ENCODE data around the gene GMPR.

Gene GMPR

GRCh38 chr6:16314296-16314695 is 75.9 kb downstream of the GMPR start:
- DNase-seq (ENCODE audit: extremely low read depth, low read depth): no peak
- TF ChIP-seq CTCF (IDR thresholded peaks at IDR 0.05; ENCODE audit: low read depth, low read length): no peak

DNA sequence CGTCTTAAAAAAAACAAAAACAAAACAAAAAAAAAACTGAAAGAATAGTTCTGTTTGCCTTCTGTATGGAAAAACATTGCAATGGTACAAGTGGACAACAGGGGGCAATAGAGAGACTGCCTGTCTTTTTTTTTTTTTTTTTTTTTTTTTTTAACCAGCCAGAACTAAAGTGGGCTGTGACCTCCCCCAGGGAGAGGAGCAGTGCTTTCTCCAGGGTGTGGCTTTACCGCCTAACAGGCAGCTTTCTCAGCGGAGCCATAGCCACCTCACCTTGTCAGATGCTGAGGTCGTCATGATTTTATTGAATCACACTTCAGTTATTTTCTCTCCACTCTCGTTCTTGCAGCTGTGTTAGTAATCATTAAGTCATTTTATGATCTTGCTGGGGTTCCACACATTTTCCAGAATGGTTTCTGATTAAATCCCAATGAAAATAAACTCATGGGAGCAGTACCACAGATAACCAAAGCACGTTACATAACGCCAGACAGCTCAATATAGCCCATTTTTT is 78.4 kb downstream of the GMPR start:
- peak; percentile 79 for TF ChIP-seq CTCF (IDR thresholded peaks at IDR 0.05; ENCODE audit: low read depth, low read length)
- no peak for DNase-seq (ENCODE audit: extremely low read depth, low read depth)

DNA sequence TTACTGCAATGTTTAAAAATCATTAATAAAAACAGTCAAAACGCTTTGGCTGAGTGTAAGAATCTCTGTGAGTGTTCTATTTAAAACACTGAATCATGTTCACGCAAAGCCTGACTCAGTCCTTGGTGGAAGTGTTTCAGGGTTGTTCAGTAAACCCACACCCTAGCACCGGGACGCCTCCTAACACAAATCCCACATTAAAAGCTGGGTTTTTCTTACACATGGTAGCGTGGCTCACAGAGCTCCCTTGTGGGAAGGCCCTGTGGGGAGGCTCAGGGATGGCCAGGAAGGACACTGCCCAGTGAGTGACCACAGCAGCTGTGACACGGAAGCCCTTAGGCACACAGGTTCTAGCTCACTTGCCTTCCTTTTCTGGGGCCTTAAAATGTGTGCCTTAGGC is 80.2 kb downstream of the GMPR start:
- no peak for TF ChIP-seq CTCF (IDR thresholded peaks at IDR 0.05; ENCODE audit: low read depth, low read length)
- DNase-seq (ENCODE audit: extremely low read depth, low read depth): peak; percentile 34

DNA sequence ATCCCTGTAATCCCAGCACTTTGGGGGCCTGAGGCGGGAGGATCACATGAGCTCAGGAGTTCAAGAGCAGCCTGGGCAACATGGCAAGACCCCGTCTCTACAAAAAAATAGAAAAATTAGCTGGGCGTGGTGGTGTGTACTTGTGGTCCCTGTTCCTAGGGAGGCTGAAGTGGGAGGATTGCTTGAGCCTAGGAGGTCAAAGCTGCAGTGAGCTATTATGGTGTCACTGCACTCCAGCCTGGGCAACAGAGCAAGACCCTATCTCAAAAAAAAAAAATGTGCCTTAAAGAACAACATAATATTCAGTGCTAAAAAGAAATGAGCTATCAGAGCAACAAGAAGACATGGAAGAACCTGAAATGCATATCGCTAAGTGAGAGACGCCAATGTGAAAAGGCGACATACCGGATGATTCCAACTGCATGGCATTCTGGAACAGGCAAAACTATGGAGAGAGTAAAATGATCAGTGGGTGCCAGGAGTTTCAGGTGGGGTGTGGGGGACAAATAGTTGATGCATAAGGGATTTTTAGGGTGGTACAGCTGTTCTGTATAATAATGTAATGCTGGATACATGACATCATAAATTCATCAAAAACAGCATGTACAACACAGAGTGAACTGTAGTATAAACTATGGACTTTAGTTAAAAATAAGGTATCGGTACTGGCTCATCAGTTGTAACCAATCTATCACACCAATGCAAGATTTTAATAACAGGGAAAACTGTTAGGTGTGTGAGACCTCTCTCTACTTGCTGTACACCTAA is 80.8 kb downstream of the GMPR start:
- no peak for DNase-seq (ENCODE audit: extremely low read depth, low read depth)
- TF ChIP-seq CTCF (IDR thresholded peaks at IDR 0.05; ENCODE audit: low read depth, low read length): no peak

DNA sequence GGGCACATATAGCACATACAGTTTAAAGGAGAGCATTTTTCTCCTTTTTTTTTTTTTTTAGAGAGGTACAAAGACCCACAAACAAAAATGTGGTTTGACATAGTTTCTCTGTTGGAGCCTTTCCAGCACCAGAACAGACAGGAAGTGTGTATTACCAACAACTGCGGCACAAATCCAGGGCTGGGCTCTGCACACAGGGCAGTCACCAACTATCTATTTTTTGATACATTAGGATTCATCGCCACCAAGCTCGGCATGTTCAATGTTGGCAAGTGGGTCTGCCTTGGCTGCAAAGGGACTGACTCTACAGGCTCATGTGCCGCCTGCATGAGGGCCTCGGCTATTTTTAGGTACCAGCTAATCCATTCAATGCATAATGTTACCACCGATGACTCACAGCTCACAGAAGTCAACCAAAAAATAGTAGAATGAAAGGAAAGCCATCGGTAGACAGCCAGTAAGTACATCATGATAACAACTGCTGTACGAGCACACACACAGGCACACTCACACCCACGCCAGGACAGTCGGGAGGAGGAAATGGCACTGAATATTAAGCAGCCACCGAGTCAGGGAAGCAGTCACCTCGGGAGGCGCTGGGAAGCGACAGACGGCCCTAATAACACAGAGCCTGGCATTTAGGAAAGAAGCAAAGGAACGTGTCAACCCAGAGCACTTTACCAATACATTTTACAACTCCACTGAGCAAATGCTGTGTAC is 81.6 kb downstream of the GMPR start:
- DNase-seq (ENCODE audit: extremely low read depth, low read depth): peak; percentile 69
- no peak for TF ChIP-seq CTCF (IDR thresholded peaks at IDR 0.05; ENCODE audit: low read depth, low read length)

GRCh38 chr6:16320533-16321340 is 82.3 kb downstream of the GMPR start:
- no peak for DNase-seq (ENCODE audit: extremely low read depth, low read depth)
- no peak for TF ChIP-seq CTCF (IDR thresholded peaks at IDR 0.05; ENCODE audit: low read depth, low read length)
